ENCODE results near the gene CYRIA. TPM values are rescaled to one million over a fixed set of nuclear protein-coding genes. Genes with fewer than 3 reads are reported as not detected.
A peak's percentile ranks its signal among the peaks of the same experiment; 100 is the strongest.

Gene CYRIA
- polyA plus RNA-seq, 2 of the 4 experiments (the other 2 are of a cell fraction), result 0.01 to 0.08 TPM

DNA sequence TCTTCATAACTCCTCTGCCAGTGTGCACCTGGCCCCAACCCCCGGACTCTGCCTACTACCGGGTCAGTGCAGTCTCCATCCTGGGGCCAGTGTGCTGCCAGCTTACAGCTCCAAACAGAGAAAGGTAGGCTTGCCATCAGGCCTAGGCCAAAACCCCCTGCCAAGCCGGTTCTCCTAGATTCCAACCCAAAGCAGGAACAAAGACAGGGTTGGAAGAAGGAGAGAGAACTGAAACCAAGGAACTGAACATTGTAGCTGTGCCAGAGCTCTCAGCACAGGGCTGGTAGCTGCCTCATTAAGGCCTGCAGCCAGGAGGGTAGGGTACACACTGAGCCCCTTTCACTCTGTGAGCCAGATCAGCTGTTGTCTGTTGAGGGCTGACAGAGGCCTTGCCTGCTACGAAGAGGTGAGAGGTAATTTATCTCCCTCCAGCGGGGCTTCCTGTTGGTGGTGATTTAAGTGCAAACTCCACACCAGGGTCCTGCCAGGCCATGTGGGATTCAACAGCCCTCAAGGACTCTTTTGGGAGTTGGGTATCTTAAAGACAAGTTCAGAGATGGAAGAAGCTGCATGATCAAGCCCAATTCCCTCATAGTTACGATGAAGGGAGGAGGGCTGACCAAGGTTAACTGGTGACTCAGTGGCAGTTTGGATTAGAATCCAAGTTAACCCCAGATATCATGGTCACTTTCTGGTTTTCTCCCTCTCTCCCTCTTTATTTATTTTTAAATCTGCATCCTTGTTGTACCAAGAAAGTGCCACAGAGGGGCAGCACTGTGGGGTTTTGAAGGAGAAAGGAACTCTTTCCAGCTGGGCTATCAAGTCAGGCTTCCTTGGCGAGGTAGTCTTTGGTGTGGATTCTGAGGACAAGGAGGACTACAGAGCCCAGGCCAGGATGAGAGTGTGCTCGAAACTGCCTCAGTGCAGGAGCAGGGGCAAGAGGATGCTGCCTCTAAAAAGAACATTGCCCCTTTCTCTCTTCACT is 48.1 kb downstream of the CYRIA start:
- Histone ChIP-seq H3K9me3 (no peaks in the 10 kb centered on the region), H3K4me2 (no peak overlapping the region), H3K27ac (no peak overlapping the region), H3K4me3 (no peak overlapping the region), H3K4me1 (no peaks in the 10 kb centered on the region)
- ChIA-PET CTCF (interaction anchor here (0.6 to 4.5 kb wide), 8 partner anchors 9 to 1036 kb away, joined by 3 to 34 read pairs (median 3); no protein-coding TSS in a partner anchor), POLR2A (no interaction called here)
- no peak for TF ChIP-seq CBX8 (IDR thresholded peaks at IDR 0.05)
- 0 out of 3 replicates have a peak, but pooled peaks have one; percentile 24 for TF ChIP-seq SMC3 (IDR thresholded peaks at IDR 0.05)
- TF ChIP-seq, protein P1, sequence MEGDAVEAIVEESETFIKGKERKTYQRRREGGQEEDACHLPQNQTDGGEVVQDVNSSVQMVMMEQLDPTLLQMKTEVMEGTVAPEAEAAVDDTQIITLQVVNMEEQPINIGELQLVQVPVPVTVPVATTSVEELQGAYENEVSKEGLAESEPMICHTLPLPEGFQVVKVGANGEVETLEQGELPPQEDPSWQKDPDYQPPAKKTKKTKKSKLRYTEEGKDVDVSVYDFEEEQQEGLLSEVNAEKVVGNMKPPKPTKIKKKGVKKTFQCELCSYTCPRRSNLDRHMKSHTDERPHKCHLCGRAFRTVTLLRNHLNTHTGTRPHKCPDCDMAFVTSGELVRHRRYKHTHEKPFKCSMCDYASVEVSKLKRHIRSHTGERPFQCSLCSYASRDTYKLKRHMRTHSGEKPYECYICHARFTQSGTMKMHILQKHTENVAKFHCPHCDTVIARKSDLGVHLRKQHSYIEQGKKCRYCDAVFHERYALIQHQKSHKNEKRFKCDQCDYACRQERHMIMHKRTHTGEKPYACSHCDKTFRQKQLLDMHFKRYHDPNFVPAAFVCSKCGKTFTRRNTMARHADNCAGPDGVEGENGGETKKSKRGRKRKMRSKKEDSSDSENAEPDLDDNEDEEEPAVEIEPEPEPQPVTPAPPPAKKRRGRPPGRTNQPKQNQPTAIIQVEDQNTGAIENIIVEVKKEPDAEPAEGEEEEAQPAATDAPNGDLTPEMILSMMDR (IDR thresholded peaks at IDR 0.05), result peak; percentile 20; the same call in 1 of the 3 replicates
- TF ChIP-seq, protein P2, sequence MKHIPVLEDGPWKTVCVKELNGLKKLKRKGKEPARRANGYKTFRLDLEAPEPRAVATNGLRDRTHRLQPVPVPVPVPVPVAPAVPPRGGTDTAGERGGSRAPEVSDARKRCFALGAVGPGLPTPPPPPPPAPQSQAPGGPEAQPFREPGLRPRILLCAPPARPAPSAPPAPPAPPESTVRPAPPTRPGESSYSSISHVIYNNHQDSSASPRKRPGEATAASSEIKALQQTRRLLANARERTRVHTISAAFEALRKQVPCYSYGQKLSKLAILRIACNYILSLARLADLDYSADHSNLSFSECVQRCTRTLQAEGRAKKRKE (CRISPR knock-in tag; IDR thresholded peaks at IDR 0.05; ENCODE audit: low read depth), result no peak
- TF ChIP-seq ZFP36 (IDR thresholded peaks at IDR 0.05; ENCODE audit: borderline replicate concordance, partially characterized antibody), result no peak
- no peak for FAIRE-seq
- WGBS (ENCODE audit: missing lambda C conversion rate), result 20% methylated on average over 8 of the region's 8 CpGs
- peak in 1 of 2 experiments; percentile 23 for DNase-seq (ENCODE audit: low read depth in 1 of 2, low spot score in 1 of 2)
- peak in 1 of 2 experiments; percentile 28; a peak in 1 of 6 replicates for ATAC-seq
